Measurements from ENCODE around the gene CARD9. TPM values are rescaled to one million over a fixed set of nuclear protein-coding genes. Genes with fewer than 3 reads are reported as not detected.
A peak's percentile ranks its signal among the peaks of the same experiment; 100 is the strongest.

Gene CARD9
- total and polyA plus RNA-seq, 2 of the 4 experiments (the other 2 are of a cell fraction): 0.36 to 1.9 TPM

GRCh38 chr9:136328011-136328621 is 45.4 kb downstream of the CARD9 start:
- peak overlapping the region; percentile 97 for H3K23ac ChIP-seq (ENCODE audit: low read depth, low read length)
- H3K4me1 ChIP-seq (ENCODE audit: control insufficient read depth, insufficient read depth, low read length): peaks cover 35% of the 10 kb centered on the region
- no TSS peak for BruUV-seq (replicated peaks)
- H3K4me2 ChIP-seq (ENCODE audit: low read depth, low read length): peak overlapping the region; percentile 97
- H2BK5ac ChIP-seq (ENCODE audit: low read depth, low read length, poor library complexity, severe bottlenecking): peak overlapping the region; percentile 99
- H2AK5ac ChIP-seq (ENCODE audit: low read depth, low read length): peak overlapping the region; percentile 99
- peak overlapping the region; percentile 18 for H2AFZ ChIP-seq (replicated peaks; ENCODE audit: low read length, poor library complexity)
- in situ Hi-C loops (cut with MboI; ENCODE audit: low sequenced_read_pairs) (no loop called here), intact Hi-C loops (cut with micrococcal nuclease) (loop anchor here (5.0 kb wide), 1 partner anchor 74 kb away; the partner anchor contains the start of gene SNAPC4), dilution Hi-C loops (cut with HindIII; ENCODE audit: low sequenced_read_pairs, unreplicated experiment) (no loop called here)
- no peaks in the 10 kb centered on the region for H3K27me3 ChIP-seq (ENCODE audit: control insufficient read depth, insufficient read depth, low read length)
- H4K8ac ChIP-seq (ENCODE audit: low read depth in 2 of 2, low read length in 2 of 2): peak overlapping the region; percentile 70 to 80
- H3K27ac ChIP-seq (ENCODE audit: insufficient read depth, low read length): peak overlapping the region; percentile 95
- peak overlapping the region; percentile 99 for H3K4ac ChIP-seq (ENCODE audit: low read depth, low read length)
- peaks cover 6% of the 10 kb centered on the region for H3K9me1 ChIP-seq (ENCODE audit: insufficient read depth, low read length)
- 7% methylated on average over 10 of the region's 13 CpGs; no CpG with 5 or more reads in 1 of the 2 experiments for WGBS, 2 experiments (ENCODE audit: extremely low coverage in 2 of 2, insufficient read length in 1 of 2)
- no peaks in the 10 kb centered on the region for H3K9me3 ChIP-seq (ENCODE audit: control insufficient read depth, insufficient read depth, low read length)
- H3K14ac ChIP-seq (replicated peaks; ENCODE audit: low read depth, low read length): peak overlapping the region; percentile 99
- DNase-seq (no peak), ATAC-seq (ENCODE audit: low read depth) (no peak)
- H2AK9ac ChIP-seq (replicated peaks; ENCODE audit: low read depth, low read length, poor library complexity): peak overlapping the region; percentile 100
- peaks cover 3 to 37% of the 10 kb centered on the region in 2 experiments; a peak in 2 of 4 replicates for H3K79me1 ChIP-seq (ENCODE audit: low read depth in 1 of 2, low read length in 2 of 2)
- H4K5ac ChIP-seq (ENCODE audit: low read depth, low read length): peak overlapping the region; percentile 16
- H3K36me3 ChIP-seq (ENCODE audit: control insufficient read depth, insufficient read depth, low read length): peaks cover 16% of the 10 kb centered on the region; the same call in 1 of the 2 replicates
- peak overlapping the region; percentile 49 for H2BK20ac ChIP-seq (ENCODE audit: low read depth, low read length)
- H3K9ac ChIP-seq (ENCODE audit: low read depth, low read length): peak overlapping the region; percentile 98
- ChIA-PET POLR2A (ENCODE audit: unreplicated experiment) (interaction anchor here (0.7 kb wide), 1 partner anchor 35 kb away, joined by 4 read pairs; no protein-coding TSS in a partner anchor), CTCF (interaction anchor here (0.8 kb wide), 1 partner anchor 15 kb away, joined by 3 read pairs; no protein-coding TSS in a partner anchor)
- peak overlapping the region; percentile 78 for H2BK120ac ChIP-seq (ENCODE audit: low read depth, low read length)
- H3K4me3 ChIP-seq (ENCODE audit: insufficient read depth, low read depth, low read length): peak overlapping the region; percentile 96
- H4K91ac ChIP-seq (ENCODE audit: insufficient read depth, low read depth, low read length): peak overlapping the region; percentile 93
- H3K56ac ChIP-seq (ENCODE audit: extremely low read depth, insufficient read depth, low read length): peak overlapping the region; percentile 85
- H2BK15ac ChIP-seq (ENCODE audit: low read depth, low read length): peak overlapping the region; percentile 64; the same call in 1 of the 3 replicates
- no peak for TF ChIP-seq RCOR1 (IDR thresholded peaks at IDR 0.05; ENCODE audit: insufficient replicate concordance, low read length)
- peak; percentile 7; the same call in 1 of the 2 replicates for TF ChIP-seq POLR2A (IDR thresholded peaks at IDR 0.05; ENCODE audit: low read depth, low read length)
- TF ChIP-seq CEBPB (IDR thresholded peaks at IDR 0.05; ENCODE audit: low read depth, low read length): no peak
- 0 out of 2 replicates have a peak, but pooled peaks have one; percentile 13 for TF ChIP-seq MXI1 (IDR thresholded peaks at IDR 0.05; ENCODE audit: borderline replicate concordance, low read depth, low read length)
- no peak for TF ChIP-seq CTCF (conservative IDR thresholded peaks at IDR 0.05; ENCODE audit: low read depth, low read length)
- TF ChIP-seq MAZ (IDR thresholded peaks at IDR 0.05; ENCODE audit: borderline replicate concordance, low read depth, low read length): no peak
- TF ChIP-seq SMC3 (IDR thresholded peaks at IDR 0.05; ENCODE audit: low read depth, low read length): no peak
- H4K20me1 ChIP-seq (ENCODE audit: insufficient read depth, low read length): peaks cover 49% of the 10 kb centered on the region
- H3K18ac ChIP-seq (ENCODE audit: low read depth, low read length): peak overlapping the region; percentile 81

Data from IMR-90 (cell line).